Measurements from ENCODE around the gene PPP1R37.
"Not testable (repeated sequence)": the region's sequence is repeated elsewhere in the genome, so short reads cannot be mapped to it uniquely, and the experiment has no call there.

The PPP1R37 gene

GRCh38 chr19:45117671-45118070 lies 24.7 kb downstream of the PPP1R37 start:
- no peak for DNase-seq

GRCh38 chr19:45118106-45118505 lies 25.1 kb downstream of the PPP1R37 start:
- no peak for DNase-seq

DNA sequence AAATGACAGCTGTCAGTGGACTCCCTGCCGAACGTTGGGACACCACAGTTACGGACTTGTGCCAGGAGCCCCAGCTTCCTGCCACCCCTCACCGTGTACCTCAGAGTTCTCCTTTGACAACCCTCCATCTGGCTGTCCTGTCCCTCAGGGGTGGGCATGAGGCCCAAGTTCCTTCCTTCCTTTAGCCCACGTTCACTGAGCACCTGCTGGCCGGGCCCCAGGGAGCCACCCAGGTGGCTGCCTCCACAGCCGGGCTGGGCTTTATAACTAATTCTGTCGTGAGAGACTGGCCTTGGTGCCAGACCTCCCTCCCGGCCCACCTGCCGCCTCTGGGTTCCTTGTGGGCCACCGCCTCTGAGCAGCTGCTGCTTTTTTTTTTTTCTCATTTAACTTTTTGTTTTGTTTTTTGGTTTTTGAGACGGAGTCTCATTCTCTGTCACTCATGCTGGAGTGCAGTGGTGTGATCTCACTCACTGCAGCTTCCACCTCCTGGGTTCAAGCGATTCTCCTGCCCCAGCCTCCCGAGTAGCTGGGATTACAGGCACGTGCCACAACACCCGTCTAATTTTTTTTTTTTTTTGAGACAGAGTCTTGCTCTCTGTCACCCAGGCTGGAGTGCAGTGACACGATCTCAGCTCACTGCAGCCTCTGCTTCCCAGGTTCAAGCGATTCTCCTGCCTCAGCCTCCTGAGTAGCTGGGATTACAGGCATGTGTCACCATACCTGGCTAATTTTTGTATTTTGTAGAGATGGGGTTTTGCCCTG lies 25.8 kb downstream of the PPP1R37 start:
- not testable (repeated sequence) for DNase-seq

GRCh38 chr19:45119582-45119981 lies 26.6 kb downstream of the PPP1R37 start:
- no peak for DNase-seq

DNA sequence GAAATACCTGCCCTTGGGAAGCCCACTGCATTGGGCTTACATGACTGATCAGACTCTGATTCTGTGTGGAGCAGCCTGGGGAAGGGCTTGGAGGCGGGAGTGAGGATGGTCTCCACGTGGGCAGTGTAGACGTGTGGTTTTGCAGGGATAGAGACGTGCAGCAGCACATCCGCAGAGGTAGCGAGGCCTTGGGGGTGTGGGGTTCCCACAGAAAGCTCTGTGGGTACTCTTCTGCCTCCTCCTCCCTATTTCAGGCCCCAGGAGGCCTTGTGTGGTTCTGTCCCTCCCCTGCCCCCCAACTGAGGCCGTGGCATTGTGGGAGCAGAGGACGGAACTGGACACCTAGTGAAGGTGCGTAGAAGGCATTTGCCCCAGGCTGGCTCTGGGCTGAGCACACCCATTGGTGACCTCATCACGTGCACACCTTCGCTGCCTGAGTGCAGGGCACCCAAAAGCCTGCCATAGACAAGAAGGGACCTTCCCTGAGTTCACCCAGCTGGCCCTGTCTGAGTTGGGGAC lies 28.9 kb downstream of the PPP1R37 start:
- no peak for DNase-seq

DNA sequence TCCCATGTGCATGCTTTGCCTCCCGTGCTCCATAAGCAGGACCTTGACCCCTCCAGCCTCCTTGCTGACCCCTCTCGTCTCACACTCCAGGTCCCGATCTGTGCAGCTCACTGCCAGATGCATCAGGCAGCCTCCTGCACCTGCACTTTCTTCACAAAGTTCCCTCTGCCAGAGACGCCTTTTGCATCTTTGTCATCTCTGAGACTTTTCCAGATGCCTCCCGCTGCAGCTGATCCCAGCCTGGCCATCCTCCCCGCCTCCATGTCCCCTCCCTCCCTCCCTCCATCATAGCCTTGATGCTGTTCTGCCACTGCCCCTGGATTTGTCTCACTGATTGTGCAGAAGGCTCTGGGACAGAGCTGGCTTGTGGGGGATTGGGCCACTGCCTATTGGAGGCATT lies 29.9 kb downstream of the PPP1R37 start:
- DNase-seq, result no peak

- DNase-seq, result no peak
Observed at GRCh38 chr19:45123440-45123850, 30.5 kb downstream of the PPP1R37 start.

DNA sequence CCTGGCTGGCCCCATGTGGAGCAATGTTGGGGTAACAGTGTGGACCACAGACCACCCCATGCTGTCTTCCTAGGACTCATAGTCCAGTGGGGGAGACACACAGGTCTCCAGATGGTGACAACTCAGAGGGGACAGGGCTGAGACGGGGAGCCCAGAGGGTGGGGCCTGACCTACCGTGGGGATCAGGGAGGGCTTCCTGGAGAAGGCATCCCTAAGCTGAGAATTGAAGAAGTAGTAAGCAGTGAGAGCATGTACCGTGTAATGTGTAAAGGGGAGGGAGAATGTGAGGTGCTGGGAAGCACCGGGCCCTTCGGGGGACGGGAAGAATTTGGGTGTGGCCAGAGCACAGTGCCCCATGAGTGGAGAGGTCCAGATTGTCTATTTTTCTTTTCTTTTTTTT lies 31.0 kb downstream of the PPP1R37 start:
- DNase-seq, result no peak

DNA sequence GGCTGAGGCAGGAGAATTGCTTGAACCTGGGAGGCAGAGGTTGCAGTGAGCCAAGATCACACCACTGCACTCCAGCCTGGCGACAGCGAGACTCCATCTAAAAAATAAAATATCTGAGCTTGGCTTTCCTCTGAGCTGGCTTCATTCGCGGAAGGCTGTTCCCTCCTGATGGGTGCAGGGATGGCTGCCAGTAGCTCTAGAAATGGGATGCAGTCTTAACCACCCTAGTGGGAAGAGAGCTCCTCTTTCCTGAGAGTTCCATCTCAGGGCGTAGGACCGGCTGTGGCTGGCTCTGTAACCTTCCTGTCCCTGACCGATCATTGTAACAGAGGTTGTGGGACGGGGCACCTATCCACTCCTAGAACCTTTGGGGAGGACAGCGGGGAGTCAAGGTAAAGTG lies 32.4 kb downstream of the PPP1R37 start:
- no peak for DNase-seq

- no peak for DNase-seq
Observed at GRCh38 chr19:45125975-45126493, 33.1 kb downstream of the PPP1R37 start.

- no peak for DNase-seq
Observed at GRCh38 chr19:45126654-45127053, 33.7 kb downstream of the PPP1R37 start.

DNA sequence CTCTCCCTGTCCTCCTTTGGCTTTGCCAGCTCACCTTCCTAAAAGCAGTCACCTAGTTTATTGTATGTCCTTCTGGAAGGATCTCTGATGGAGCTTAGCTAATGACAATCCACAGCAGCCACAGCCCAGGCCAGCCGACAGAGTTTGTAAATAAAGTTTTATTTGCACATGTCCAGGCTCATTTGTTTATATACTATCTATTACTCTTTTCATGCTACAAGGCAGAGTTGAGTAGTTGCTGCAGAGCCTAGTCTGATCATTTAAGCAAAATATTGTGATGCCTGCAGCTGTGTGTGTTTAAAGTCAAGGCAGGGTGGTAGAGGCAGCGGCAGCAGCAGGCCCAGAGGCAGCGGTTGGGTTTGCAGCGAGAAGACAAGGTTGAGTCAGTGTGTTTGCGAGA lies 35.2 kb downstream of the PPP1R37 start:
- DNase-seq, result no peak

DNA sequence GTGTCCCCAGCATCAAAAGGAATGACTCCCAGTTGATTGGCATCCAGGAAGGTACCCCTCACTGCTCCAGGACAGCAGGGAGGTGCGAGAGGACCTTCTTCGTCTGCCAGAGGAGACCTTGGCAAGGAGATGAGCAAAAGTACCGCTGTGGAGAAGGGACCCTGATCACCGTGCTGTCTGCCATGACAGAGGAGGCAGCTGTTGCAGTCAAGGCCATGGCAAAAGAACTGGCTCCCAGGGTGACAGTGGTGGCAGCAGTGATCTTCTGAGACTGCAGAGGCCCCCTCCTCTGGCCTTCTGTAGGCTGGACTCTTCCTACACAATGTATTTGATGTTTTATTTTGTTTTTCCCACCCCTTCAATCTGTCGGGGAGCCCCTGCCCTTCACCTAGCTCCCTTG lies 35.8 kb downstream of the PPP1R37 start:
- DNase-seq, result no peak

- DNase-seq, result no peak
Observed at GRCh38 chr19:45130236-45130635, 37.3 kb downstream of the PPP1R37 start.

- DNase-seq, result no peak
Observed at GRCh38 chr19:45130888-45131615, 38.1 kb downstream of the PPP1R37 start.

- no peak for DNase-seq
Observed at GRCh38 chr19:45133661-45134060, 40.7 kb downstream of the PPP1R37 start.

GRCh38 chr19:45135176-45135885 lies 42.4 kb downstream of the PPP1R37 start:
- no peak for DNase-seq

GRCh38 chr19:45136507-45137178 lies 43.7 kb downstream of the PPP1R37 start:
- DNase-seq, result no peak

GRCh38 chr19:45137179-45137761 lies 44.3 kb downstream of the PPP1R37 start:
- DNase-seq, result no peak

DNA sequence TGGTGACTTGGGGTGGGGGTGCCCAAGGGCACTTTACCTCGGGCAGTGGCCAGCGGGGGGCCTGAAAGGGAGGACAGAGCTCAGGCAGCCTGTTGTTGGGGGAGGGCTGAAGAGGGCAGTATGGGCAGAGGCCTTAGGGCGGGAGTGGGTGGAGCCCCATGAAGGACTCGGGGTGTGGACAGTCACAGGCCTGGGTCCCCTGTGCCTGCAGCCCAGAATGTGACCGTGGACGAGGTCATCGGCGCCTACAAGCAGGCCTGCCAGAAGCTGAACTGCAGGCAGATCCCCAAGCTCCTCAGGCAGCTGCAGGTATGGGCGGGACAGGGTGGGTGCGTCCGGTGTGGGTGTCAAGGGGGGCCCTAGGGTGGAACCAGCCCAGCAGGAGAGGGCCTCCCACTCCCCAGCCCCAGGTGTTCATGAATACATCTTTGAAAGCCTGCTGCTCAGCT lies 45.3 kb downstream of the PPP1R37 start:
- DNase-seq, result no peak

DNA sequence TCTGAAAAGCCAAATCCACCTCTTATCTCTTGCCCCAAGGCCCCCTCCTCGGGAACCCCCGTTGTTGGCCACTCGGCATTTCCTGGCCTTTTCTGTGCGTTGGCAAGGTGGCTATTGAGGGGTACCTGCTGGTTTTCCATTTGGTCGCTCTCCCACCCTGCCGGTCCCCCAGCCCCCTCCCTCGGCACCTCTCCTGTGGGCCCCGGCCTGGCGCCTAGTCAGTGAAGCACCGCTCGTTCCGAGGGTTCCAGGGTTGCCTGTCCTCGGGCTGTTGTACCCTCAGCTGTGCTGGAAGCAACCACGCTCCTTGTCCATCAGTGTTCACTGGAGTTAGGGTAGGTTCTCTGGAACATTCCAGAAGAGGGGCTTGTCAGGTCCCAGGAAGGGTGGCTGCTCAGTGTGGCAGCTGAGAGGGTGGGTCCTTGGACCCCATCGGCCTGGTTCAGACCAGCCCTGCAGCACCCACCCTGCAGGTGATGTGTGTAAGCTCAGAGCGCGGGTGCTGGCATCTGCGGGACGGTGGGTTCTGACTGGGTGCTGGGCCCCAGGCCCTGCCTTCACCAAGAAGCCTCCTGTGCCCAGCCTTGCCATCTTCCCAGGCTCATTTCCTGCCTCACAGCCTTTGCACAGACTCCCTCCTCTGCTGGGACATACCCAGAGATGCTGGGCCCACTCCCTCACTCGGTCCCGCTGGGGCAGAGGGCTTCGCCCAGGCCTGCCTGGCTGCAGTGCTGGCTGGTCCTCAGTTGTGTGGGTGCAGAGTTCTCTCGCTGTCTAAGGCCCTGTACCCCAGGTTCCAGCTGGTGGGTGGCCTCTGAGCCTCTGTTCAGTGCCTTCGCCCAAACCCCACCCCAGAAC lies 46.5 kb downstream of the PPP1R37 start:
- DNase-seq, result no peak
